SH-SY5Y (cell line): ENCODE measurements around the gene DEGS2.

Experiments
- GATA2 ChIP-seq: IDR thresholded peaks from 2 replicates; pipeline ENCODE4 v1.6.1; 2011; ENCODE audit warnings: mild to moderate bottlenecking, low read depth, low read length
- GATA3 ChIP-seq: IDR thresholded peaks from 2 replicates; pipeline ENCODE4 v1.6.1; 2011; ENCODE audit warnings: low read depth, mild to moderate bottlenecking, low read length, moderate library complexity

- TF ChIP-seq GATA2 (no peak), GATA3 (no peak)
Observed at GRCh38 chr14:100120522-100121269, 38.7 kb downstream of the DEGS2 start.
